GM12872 (cell line): ENCODE data around the gene ZNF428.

Source experiments
- TF ChIP-seq, protein P1 (sequence below): IDR thresholded peaks from 3 replicates; pipeline ENCODE4 v1.5.1; 2011; ENCODE audit warnings: low read depth, mild to moderate bottlenecking, low read length, moderate library complexity; ENCODE audit not compliant: insufficient read depth

Gene ZNF428

DNA sequence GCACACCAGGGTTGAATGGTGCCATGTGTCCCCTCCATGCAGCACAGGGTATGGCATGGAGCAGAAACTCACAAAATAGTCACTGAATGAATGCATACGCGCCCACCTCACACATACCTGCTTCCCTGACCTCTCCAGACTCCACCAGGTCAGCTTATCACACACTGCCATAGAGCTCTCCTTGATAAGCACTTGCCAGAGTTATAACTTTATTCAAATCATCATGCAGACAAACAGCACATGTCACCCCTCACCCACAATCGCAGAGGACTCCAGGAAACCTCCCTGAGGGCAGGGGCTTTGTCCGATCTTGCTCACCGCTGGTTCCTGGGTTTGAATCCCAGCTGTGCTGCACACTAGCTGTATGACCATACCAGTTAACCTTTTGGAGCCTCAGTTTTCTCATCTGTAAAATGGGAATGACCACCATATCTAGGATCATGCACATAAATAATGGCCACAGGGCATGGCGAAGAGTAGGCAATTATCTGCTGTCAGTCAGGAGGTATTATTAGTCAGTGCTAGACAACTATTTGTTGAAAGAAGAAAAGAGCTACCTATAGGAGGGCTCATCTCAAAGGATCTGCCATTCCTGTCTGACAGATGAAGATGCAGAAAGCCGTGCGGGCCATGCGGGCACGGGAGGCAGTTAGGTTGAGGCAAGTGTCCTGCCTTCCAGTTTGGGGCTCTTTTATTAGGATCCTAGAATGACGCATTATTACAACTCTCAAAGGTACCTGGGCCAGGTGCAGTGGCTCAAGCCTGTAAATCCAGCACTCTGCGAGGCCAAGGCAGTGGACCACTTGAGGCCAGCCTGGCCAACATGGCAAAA is 58.1 kb downstream of the ZNF428 start:
- TF ChIP-seq, protein P1, sequence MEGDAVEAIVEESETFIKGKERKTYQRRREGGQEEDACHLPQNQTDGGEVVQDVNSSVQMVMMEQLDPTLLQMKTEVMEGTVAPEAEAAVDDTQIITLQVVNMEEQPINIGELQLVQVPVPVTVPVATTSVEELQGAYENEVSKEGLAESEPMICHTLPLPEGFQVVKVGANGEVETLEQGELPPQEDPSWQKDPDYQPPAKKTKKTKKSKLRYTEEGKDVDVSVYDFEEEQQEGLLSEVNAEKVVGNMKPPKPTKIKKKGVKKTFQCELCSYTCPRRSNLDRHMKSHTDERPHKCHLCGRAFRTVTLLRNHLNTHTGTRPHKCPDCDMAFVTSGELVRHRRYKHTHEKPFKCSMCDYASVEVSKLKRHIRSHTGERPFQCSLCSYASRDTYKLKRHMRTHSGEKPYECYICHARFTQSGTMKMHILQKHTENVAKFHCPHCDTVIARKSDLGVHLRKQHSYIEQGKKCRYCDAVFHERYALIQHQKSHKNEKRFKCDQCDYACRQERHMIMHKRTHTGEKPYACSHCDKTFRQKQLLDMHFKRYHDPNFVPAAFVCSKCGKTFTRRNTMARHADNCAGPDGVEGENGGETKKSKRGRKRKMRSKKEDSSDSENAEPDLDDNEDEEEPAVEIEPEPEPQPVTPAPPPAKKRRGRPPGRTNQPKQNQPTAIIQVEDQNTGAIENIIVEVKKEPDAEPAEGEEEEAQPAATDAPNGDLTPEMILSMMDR, result no peak

DNA sequence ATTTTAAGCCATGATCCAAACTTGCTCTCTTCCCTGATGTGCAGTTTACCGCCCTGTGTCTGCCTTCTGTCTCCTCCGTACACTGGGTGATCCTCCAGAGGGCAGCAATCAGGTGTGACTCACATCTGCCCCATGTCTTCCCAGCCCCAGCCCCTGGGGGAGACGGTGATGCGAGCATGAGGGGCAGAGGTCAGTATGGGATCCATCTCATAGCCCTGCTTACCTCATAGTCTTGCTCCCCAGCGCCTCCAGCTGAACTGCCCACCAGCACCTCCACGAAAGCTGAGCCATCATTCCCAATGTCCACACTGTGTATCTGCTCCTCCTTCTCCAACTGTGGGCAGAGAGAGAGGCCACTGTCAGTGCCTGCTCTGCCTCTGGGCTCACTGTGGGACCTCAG is 58.7 kb downstream of the ZNF428 start:
- TF ChIP-seq, protein P1, result peak; percentile 20; the same call in 1 of the 3 replicates
